ENCODE results near the gene TRPV3.
"Not testable (repeated sequence)": the region's sequence is repeated elsewhere in the genome, so short reads cannot be mapped to it uniquely, and the experiment has no call there.

The TRPV3 gene

GRCh38 chr17:3573246-3574100 is 15.9 kb upstream of the TRPV3 start:
- no peak for DNase-seq (ENCODE audit: low read depth in 2 of 2)

- no peak for DNase-seq (ENCODE audit: low read depth in 2 of 2)
Observed at GRCh38 chr17:3572231-3572630, 14.6 kb upstream of the TRPV3 start.

- DNase-seq (ENCODE audit: low read depth in 2 of 2): no peak
Observed at GRCh38 chr17:3571043-3571900, 13.7 kb upstream of the TRPV3 start.

GRCh38 chr17:3569534-3570137 is 12.0 kb upstream of the TRPV3 start:
- DNase-seq (ENCODE audit: low read depth in 2 of 2): no peak

GRCh38 chr17:3566551-3566950 is 8.9 kb upstream of the TRPV3 start:
- no peak for DNase-seq (ENCODE audit: low read depth in 2 of 2)

GRCh38 chr17:3565143-3565542 is 7.5 kb upstream of the TRPV3 start:
- no peak for DNase-seq (ENCODE audit: low read depth in 2 of 2)

- DNase-seq (ENCODE audit: low read depth in 2 of 2): not testable (repeated sequence)
Observed at GRCh38 chr17:3564241-3564640, 6.6 kb upstream of the TRPV3 start.

GRCh38 chr17:3559270-3559645 is 1.6 kb upstream of the TRPV3 start:
- DNase-seq (ENCODE audit: low read depth in 2 of 2): no peak

GRCh38 chr17:3558603-3559269 is 1.1 kb upstream of the TRPV3 start:
- no peak for DNase-seq (ENCODE audit: low read depth in 2 of 2)

- no peak for DNase-seq (ENCODE audit: low read depth in 2 of 2)
Observed at GRCh38 chr17:3556916-3557767, 470 bp downstream of the TRPV3 start.

- no peak for DNase-seq (ENCODE audit: low read depth in 2 of 2)
Observed at GRCh38 chr17:3556239-3556915, 1.2 kb downstream of the TRPV3 start.

GRCh38 chr17:3555189-3555796 is 2.3 kb downstream of the TRPV3 start:
- DNase-seq (ENCODE audit: low read depth in 2 of 2): no peak

- no peak for DNase-seq (ENCODE audit: low read depth in 2 of 2)
Observed at GRCh38 chr17:3554440-3554839, 3.2 kb downstream of the TRPV3 start.

GRCh38 chr17:3553419-3554401 is 3.9 kb downstream of the TRPV3 start:
- DNase-seq (ENCODE audit: low read depth in 2 of 2): no peak

GRCh38 chr17:3552916-3553315 is 4.7 kb downstream of the TRPV3 start:
- no peak for DNase-seq (ENCODE audit: low read depth in 2 of 2)

GRCh38 chr17:3551189-3551588 is 6.4 kb downstream of the TRPV3 start:
- DNase-seq (ENCODE audit: low read depth in 2 of 2): no peak

GRCh38 chr17:3549610-3550162 is 7.9 kb downstream of the TRPV3 start:
- no peak for DNase-seq (ENCODE audit: low read depth in 2 of 2)

- no peak for DNase-seq (ENCODE audit: low read depth in 2 of 2)
Observed at GRCh38 chr17:3547628-3548027, 10.0 kb downstream of the TRPV3 start.
